GM19324 (cell line): ENCODE measurements around the gene PPM1J.
A peak's percentile ranks its signal among the peaks of the same experiment; 100 is the strongest.
"Not testable (repeated sequence)": the region's sequence is repeated elsewhere in the genome, so short reads cannot be mapped to it uniquely, and the experiment has no call there.

ENCODE experiments used
- ATAC-seq: cut with Tn5 transposase; IDR thresholded peaks from one replicate; pipeline ENCODE4 v1.9.1; 2021; ENCODE audit warnings: mild to moderate bottlenecking, moderate library complexity; ENCODE audit not compliant: unreplicated experiment, low FRiP score

Gene PPM1J

DNA sequence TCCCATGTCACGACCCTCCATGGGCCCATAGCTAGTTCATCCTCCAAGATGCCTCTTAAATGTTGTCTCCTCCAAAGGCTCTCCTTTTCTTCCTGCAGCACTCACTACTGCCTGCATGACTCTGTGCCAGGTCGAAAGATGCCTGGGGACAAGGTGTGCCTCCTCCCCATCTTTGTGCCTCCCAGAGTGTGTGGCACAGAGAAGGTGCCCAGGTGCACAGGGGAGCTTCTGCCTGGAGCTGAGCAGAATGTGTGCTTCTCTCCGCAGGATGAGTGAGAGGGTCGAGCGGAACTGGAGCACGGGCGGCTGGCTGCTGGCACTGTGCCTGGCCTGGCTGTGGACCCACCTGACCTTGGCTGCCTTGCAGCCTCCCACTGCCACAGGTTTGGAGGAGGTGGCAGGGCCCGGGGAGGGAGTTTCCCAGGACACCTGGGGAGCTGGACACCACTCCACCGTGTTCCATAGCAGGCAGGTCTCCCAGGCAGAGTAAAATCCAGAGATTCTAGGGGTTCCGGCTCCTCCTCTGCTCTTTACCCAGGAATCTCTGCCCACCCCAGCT is 6.9 kb upstream of the PPM1J start:
- ATAC-seq = no peak

DNA sequence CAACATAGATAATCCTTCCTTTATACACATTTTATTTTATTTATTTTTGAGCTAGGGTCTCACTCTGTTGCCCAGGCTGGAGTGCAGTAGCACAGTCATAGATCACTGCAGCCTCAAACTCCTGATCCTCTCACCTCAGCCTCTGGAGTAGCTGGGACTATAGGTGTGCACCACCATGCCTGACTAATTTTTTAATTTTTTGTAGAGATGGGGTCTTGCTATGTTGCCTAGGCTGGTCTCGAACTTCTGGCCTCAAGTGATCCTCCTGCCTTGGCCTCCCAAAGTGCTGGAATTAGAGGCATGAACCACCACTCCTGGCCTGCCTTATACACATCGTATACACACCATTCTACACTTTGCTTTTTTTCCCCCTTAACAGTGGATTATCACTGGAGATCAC is 6.2 kb upstream of the PPM1J start:
- ATAC-seq = not testable (repeated sequence)

DNA sequence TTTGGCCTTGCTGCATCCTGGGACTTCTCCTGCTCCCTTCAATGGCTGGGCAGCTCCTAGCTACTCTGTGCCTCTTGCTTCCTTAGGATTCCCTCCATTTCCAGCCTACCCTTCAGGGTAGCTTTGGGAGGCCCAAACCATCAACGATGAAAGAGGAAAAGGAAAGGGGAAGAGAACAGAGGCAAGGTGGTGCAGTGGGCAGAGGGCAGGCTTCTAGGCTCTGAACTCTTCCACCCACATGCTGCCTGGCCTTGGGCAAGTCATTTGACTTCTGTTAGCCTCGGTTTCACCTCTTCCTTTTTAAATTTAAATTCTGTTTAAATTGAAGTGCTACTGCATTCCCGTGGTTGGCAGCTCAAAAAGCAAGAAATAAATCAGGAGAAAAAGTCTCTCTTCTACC is 5.7 kb upstream of the PPM1J start:
- ATAC-seq = no peak

DNA sequence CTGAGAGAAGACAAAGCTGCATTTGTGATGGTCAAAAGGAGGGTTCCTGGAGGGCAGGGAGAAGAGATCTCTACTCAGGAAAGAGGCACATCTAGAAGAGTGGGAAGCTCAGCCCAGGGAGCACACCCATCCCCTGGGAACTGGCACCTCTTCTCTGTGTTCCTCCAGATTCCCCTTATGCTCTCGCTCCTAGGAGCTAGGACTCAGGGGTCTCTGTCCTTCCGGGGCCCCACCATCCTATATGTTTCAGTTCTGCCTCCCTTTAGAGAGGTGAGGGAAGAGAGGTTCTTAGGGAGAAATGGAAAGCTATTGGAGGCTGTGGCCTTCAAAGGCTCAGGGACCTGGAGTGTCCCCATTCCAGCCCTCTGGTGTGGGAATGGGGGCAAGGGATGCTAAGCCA is 4.6 kb upstream of the PPM1J start:
- no peak for ATAC-seq

DNA sequence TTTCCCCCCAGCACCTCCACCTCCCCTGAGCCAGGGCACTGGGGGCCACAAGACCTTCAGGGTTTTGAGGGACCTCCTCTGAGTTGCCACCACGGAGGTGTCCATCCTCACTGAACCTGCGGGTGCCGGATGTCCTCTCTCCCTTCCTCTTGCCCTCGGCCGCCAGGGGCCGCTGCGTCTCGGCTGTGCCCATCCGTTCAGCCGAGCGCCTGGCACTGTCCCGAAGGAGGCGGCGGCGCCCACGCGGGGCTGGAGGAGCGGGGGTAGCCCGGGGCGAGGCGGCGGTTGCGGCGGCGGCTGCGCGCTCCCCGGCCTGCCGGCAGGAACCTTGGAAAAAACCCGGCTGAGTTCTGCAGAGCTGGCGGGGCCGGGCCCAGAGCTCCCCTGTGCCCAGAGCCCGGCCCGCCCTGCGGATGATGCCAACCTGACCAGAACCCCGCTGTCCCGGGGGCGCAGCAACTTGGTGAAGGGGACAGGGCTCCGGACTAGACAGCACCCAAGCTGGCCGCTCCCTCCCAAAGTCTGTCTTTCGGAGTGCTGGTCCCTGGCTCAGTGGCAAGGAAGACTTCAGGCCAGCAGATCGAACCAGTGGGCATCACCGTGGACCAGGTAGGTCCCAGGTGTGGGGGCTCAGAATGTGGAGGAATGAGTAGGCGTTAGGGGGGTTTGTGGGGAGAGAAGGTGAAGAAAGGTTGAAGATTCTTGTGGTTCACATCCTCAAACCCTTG is 3.7 kb upstream of the PPM1J start:
- no peak for ATAC-seq

DNA sequence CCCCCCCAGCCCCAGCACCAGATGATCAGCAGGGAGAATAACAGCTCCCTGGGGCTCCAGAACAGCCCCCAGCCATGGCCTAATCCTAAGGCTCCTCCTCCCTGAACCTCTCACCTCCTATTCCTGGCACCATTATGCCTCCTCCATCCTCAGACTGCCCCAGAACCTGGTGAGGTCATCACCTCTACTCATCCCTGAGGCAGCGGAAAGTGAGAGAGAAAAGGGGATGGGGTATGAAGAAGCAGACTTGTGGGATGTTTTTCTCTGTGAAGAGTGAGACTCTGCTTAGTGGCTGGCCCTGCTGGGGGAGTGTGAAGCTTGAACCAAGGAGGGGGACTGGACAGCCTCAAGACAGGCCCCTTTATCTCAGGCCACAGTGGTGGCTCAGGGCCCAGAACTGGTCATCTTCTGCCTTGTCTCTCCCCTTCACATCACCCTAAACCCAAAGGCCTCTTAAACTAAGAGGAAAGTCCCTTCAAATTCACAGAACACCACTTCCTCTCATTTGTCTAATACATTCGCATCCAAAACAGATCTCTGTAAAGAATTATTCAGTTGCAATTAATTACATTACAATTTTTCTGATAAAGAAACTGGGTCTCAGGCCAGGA is 2.2 kb upstream of the PPM1J start:
- ATAC-seq = no peak

DNA sequence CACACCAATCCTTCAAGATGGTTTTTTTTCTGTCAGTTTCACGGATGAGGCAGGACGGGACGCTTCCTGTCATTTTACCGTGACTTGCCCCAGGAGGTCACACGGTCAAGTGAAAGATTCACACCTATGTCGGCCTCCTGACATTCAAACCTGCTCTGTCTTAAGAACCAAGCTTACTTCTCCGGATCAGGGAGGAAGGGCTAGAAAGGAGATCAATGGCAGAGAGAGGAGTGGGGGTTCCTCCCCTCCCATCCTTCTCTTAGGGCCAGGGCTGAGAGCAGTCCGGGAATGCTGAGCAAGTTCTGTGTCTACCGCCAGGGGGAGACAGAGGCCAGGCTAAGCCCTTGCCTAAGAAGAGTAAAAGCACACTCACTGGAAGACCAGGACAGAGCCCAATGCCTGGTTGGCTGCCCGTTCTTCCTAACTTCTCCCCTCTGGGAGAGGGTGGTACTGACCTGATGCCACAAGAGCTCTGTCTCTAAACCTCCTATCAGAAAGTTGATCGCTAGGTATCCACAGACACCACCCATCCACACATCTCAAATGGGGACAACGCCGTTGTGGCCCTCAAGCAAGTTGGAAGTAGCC is 1.1 kb upstream of the PPM1J start:
- peak; percentile 23 for ATAC-seq

DNA sequence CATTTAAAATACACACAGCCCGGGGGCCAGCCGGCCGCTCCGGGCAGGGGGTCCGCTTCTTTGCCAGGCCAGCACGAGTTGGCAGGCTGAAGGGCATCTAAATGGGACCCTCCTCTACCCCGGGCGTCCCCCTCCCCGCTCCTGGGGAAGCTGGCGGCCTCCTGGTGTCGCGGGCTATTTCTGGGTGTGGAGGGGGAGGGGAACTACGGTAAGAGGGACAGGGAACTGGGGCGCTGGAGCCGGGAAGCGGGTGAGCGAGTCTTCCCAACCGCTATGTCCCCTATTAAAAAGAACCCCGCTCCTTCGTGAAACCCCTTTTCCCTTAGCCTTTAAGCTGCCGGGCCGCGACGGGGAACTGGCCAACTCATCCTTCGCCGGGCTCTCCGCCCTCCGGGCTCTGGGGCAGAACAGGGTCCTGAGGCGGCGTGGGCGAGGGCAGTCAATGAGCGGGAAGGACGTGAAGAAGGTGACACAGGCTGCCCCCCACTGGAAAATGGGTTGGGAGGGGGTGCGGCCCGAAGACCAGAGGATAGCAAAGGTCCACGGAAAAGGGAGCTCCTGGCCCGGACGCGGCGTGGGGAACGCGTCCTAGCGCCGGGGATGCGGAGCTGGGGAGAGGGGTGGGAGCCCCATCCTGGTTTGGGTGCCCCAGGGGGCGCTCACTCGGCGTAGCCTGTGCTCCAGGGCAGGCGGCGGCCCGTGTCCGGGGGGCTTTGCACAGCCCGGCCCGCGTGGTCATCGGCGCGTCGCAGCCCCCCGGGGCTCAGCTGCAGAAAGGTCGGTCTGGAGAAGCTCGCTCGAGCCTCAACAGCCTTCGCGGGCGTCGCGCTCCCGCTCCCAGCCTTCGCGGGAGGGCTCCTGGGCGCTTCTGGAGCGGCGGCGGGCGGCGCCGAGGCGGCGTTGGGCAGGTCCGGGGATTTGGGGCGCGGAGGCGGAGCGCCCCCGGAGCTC is 544 bp downstream of the PPM1J start:
- ATAC-seq = no peak

DNA sequence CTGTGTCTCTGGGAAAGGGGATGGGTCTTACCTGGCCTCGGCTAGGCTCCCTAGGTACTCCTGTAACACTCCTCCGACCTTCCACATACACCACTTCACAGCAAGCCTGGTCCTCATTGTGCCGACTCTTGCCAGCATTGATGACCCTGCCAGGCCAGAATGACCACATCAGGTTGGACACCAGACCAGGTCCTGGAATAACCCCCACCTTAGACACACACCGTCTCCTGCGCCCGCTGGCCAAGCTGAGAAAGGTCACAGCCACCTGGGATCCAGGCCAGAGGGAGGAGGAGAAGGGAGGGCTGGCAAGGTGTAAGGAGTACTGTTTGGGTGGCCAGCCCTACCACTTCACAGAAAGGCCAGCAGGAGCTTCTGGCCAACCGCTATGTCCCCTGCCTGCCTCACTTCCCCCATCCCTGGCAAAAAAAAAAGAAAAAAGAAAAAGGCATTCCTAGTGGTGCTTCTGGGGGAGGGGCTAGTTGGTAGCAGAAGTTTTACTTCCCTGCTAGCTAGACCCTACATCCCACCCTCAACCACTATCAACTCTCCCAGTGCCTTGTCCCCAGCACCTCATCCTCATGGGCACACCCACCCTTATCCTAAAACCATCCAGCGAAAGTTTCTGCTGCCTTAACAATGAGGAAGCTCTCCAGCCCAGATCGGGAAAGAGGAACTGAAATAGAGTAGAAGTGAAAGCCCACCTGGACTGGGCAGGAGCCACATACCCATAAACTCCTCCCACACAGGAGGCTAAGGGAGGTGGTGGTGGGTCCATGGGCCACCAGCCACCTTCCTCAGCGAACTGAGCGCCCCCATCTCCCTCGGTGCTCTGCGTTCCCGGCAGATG is 1.4 kb downstream of the PPM1J start:
- no peak for ATAC-seq

DNA sequence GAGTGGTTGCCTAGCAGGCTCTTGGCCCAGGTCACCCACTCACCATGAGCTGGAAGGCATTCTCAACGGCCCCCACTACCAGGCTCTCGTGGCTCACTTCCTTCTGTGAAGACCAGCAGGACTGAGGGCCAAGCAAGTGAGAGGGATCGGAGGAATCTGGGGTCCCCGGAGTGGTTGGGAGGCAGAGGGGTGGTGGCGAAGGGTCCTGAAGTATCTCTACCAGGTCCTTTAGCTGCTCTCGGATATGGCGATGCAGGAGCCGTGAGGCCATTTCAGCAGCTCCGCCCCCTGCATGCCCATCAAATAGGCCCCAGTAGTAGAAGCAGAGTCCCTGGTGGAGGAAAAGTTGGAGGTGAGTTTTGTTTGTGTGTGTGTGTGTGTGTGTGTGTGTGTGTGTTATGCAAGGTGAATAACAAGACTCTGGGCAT is 2.4 kb downstream of the PPM1J start:
- no peak for ATAC-seq

DNA sequence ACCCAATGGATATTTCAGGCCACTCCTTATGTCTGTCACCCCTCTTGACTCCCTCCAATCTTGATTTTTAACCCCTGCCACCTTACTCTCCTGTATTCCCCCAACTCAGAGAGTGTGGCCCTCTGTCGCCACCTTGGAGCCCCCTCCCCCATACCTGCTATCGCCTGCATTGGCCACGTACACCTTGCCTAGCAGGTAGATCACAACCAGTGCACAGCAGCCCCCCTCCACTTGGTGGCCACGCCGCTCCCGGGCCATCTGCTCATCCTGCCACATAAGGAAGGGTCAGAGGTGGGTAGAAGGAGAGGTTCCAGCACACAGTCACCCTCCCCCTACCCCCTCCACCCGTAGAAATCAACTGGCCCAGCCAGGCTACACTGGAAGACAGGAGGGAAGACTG is 2.9 kb downstream of the PPM1J start:
- ATAC-seq = no peak

DNA sequence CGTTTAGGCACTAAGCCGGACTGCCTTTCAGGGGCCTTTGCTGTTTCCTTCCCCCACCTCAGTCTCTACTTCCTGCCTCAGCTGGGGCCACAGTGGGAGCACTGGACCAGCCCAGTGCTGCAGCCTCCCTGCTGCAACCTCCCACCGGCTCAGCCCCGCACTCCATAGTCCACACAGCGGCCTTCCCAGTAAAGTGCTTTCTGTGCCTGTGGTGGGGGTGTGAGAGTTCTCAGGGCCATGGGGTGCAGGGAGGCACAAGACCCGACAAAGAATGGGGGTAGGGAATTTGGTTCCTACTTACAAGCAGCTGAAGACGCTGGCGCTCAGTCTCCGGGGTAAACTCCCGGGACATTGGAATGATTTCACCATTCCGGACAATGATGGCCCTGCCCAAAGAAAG is 3.5 kb downstream of the PPM1J start:
- ATAC-seq = no peak

DNA sequence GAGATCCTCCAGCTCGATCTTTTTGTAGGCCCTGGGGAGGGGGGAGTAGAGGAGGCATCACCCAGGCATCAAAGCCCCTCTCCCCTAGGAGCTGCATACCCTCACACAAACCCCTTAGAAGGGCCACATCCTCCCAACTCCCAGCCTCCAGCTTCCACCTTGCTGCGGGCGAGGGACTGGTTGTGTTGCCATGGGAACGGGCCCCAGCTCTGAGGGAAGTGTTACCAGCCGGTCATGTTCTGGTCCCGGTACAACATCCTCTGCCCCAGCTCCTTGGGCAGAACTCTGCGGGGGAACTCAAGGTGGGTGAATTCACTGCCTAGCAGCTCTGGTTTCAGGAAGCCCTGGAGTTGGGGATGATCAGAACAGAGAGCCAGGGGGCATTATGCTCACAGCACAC is 4.1 kb downstream of the PPM1J start:
- no peak for ATAC-seq

DNA sequence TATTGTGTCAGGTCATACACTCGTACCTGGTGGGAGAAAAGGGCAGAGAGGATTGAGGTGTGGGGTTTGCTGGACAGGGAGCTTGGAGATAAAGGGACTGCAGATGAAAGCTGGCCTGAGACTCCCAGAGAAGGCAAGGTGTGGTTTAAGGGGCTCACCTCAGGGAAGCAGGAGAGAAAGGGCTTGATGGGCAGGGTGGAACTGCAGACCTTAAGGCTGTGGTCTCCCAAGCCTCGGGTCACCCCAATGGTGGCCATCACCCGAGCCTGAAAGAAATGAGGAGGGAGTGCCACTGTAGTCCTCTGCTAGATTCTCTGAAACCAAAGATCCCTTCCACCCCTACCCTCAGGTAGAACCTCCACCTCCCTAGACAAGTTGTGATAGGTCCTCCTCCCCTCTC is 4.5 kb downstream of the PPM1J start:
- ATAC-seq = no peak

DNA sequence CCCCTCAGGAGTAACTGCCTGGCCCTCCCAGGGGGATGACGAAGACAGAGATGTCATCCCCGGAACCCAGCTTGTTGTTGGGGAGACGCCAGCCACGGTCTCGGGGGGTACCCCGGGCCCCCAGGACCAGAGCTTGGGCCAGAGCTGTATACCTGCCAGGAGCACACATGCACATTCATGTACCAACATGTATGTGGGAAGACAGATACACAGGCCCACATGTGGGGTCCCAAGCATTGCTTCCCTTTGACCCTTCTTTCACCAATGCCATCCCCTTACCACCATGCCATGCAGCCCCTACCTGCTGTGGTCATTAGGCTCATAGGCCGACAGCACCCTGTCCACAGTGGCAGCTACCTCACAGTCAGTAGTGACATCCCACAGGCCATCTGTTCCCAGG is 5.0 kb downstream of the PPM1J start:
- no peak for ATAC-seq

DNA sequence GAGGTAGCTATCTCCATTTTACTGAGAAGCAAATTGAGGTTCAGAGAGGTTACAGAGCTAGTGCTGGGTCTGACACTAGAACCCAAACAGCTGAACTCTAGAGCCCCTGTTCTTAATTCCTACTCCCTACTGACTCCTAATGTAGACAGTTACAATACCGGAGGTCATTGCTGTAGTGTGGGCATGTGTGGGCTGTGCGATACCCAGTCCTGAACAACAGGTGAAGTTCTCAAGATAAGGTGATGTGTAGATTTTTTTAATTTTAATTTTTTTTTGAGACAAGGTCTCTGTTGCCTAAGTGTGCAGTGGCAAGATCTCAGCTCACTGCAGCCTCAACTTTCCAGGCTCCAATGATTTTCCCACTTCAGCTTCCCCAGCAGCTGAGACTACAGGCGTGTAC is 6.6 kb downstream of the PPM1J start:
- no peak for ATAC-seq

DNA sequence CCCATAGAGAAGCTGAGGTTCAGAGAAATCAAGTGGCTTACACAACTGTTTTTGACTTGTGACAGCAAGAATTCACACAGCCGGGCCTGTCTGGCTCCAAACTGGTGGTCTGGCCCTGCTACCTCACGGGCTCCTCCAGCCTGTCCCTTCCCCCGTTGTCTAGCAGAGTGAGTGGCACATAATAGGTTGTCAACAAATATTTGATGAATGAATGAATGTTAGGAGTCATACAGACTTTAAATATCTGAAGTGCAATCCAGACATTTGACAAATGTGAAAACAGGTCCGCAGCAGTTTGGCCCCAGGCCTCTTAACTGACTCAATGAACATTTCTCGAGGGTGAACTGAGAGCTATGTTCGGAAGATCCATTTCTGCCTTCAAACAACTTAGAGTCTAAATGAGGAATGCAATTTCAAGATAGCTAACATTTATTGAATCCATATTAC is 7.1 kb downstream of the PPM1J start:
- ATAC-seq = no peak

DNA sequence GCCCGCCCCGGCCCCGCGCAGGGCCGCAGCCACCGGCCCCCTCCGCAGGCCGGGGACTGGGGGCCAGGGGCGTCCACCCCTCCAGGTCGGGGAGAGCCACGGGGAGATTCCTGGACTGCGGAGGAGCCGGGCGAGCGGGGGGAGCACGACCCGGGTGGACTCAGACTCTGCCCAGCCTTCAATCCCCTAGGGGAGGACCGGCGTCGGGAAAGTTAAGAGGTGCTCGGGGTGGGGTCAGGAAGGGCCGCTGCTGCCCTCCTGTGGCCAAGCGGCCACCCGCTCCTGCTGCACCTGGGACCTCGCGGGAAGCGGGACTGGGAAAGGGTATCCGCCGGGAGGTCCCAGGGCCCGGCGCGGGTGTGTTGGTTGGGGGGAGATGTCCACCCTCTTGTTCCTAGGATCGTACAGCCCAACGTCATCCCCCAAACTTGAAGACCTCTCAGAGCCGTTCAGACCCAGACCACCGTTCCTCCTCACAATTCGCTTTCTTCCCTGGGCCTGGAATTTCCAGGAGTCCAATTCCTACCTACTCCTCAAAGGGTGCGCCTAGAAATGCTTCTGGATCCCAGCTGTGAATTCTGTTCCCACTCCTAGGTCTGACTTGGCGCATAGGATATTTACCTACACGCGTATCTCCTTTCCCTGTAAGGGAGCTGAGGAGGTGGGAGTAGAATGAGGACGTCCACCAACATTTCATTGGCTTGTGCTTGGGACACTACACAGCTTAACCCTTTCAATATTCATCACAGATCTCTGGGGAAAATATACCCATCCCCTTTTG is 7.7 kb downstream of the PPM1J start:
- peak; percentile 77 for ATAC-seq
